ENCODE results near the gene GIMAP1. TPM values are rescaled to one million over a fixed set of nuclear protein-coding genes. Genes with fewer than 3 reads are reported as not detected.

The GIMAP1 gene
- total RNA-seq, 1 experiment from 2014 or later, result not detected

DNA sequence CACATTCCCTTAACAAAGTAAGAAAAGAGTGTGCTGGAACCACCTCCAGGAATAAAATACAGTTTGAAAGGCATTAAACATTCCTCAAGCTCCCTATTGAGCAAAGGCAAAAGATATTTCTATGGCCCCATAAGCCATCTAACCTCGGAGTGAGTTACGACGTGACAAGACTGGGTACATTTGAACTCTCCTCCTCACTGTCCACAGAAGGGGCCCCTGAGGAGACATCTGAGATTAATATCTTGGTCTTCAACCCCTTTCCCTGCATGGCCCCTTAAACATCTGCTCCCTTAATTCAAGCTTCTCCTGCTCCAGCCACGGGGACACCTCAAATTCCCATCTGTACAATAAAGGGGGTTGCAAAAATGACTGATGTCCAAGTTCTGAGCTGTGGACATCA lies 526 bp downstream of the GIMAP1 start:
- Histone ChIP-seq H3K9me2 (replicated peaks; ENCODE audit: insufficient read depth, low read length) (no peaks in the 10 kb centered on the region), H4K20me1 (ENCODE audit: insufficient read depth, low read depth, low read length) (no peaks in the 10 kb centered on the region), H3K9ac (ENCODE audit: low read length) (no peak overlapping the region), H3K27ac (ENCODE audit: low read length) (no peak overlapping the region), H3K27me3 (ENCODE audit: low read length) (no peaks in the 10 kb centered on the region), H3K9me3 (ENCODE audit: low read length) (no peaks in the 10 kb centered on the region), H3K79me2 (ENCODE audit: low read length) (no peaks in the 10 kb centered on the region), H2AFZ (ENCODE audit: low read length) (no peak overlapping the region), H3K36me3 (ENCODE audit: insufficient read depth, low read length) (no peaks in the 10 kb centered on the region), H3K4me1 (ENCODE audit: low read length) (no peaks in the 10 kb centered on the region), H3K4me3 (ENCODE audit: low read length) (no peak overlapping the region), H3K4me2 (ENCODE audit: low read depth, low read length, poor library complexity, severe bottlenecking) (no peak overlapping the region)
- no peak for DNase-seq

DNA sequence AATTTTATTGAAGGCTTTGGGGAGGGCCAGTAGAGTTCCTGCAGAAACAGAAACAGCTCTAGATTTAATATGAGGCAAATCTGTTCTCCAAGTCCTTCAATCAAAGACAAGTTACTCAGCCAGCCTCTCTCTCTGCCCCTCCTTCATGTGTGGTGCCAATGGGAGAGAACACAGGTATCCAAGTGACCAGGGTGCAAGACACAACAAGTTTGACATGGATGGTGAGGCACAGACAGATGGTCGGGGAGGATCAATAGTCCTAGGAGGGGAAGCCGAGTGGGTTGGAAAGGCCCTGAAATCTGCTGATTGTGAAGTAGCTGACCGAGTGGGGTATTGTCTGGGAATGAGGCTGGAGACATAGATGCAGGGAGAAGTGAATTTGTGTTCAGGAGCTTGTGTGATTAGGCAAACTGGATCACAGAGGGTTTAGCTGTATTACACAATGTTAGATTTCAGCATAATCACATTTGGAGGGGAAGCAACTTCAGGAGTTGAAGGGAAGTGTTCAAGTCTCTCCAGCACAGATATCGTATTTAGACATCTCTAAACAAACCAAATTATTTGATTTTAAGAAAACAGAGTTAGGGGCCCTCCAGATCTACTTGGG lies 1.5 kb downstream of the GIMAP1 start:
- Histone ChIP-seq H3K36me3 (ENCODE audit: insufficient read depth, low read length) (no peaks in the 10 kb centered on the region), H3K9me3 (ENCODE audit: low read length) (no peaks in the 10 kb centered on the region), H2AFZ (ENCODE audit: low read length) (no peak overlapping the region), H4K20me1 (ENCODE audit: insufficient read depth, low read depth, low read length) (no peaks in the 10 kb centered on the region), H3K79me2 (ENCODE audit: low read length) (no peaks in the 10 kb centered on the region), H3K4me3 (ENCODE audit: low read length) (no peak overlapping the region), H3K9ac (ENCODE audit: low read length) (no peak overlapping the region), H3K4me1 (ENCODE audit: low read length) (no peaks in the 10 kb centered on the region), H3K27me3 (ENCODE audit: low read length) (no peaks in the 10 kb centered on the region), H3K9me2 (replicated peaks; ENCODE audit: insufficient read depth, low read length) (no peaks in the 10 kb centered on the region), H3K4me2 (ENCODE audit: low read depth, low read length, poor library complexity, severe bottlenecking) (no peak overlapping the region), H3K27ac (ENCODE audit: low read length) (no peak overlapping the region)
- no peak for DNase-seq

GRCh38 chr7:150719436-150719835 lies 3.0 kb downstream of the GIMAP1 start:
- Histone ChIP-seq H3K4me3 (ENCODE audit: low read length) (no peak overlapping the region), H3K79me2 (ENCODE audit: low read length) (no peaks in the 10 kb centered on the region), H3K9me3 (ENCODE audit: low read length) (no peaks in the 10 kb centered on the region), H3K4me1 (ENCODE audit: low read length) (no peaks in the 10 kb centered on the region), H3K36me3 (ENCODE audit: insufficient read depth, low read length) (no peaks in the 10 kb centered on the region), H3K9me2 (replicated peaks; ENCODE audit: insufficient read depth, low read length) (no peaks in the 10 kb centered on the region), H2AFZ (ENCODE audit: low read length) (no peak overlapping the region), H3K27me3 (ENCODE audit: low read length) (no peaks in the 10 kb centered on the region), H3K27ac (ENCODE audit: low read length) (no peak overlapping the region), H4K20me1 (ENCODE audit: insufficient read depth, low read depth, low read length) (no peaks in the 10 kb centered on the region), H3K4me2 (ENCODE audit: low read depth, low read length, poor library complexity, severe bottlenecking) (no peak overlapping the region), H3K9ac (ENCODE audit: low read length) (no peak overlapping the region)
- no peak for DNase-seq

DNA sequence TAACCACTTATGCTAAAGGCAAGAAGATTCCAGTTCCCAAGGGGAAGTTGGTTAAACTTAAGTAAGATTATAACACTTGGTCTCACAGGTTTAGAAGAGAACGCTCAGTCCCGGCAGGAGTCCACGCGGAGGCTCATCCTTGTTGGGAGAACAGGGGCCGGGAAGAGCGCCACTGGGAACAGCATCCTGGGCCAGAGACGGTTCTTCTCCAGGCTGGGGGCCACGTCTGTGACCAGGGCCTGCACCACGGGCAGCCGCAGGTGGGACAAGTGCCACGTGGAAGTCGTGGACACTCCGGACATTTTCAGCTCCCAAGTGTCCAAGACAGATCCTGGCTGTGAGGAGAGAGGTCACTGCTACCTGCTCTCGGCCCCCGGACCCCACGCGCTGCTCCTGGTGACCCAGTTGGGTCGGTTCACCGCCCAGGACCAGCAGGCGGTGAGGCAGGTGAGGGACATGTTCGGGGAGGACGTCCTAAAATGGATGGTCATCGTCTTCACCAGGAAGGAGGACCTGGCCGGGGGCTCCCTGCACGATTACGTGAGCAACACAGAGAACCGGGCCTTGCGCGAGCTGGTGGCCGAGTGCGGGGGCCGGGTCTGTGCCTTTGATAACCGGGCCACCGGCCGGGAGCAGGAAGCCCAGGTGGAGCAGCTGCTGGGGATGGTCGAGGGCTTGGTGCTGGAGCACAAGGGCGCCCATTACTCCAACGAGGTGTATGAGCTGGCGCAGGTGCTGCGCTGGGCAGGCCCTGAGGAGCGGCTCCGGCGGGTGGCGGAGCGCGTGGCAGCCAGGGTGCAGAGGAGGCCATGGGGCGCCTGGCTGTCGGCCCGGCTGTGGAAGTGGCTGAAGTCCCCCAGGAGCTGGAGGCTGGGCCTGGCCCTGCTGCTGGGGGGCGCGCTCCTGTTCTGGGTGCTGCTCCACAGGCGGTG lies 3.8 kb downstream of the GIMAP1 start:
- no peaks in the 10 kb centered on the region for H3K79me2 ChIP-seq (ENCODE audit: low read length)
- no peaks in the 10 kb centered on the region for H4K20me1 ChIP-seq (ENCODE audit: insufficient read depth, low read depth, low read length)
- no peaks in the 10 kb centered on the region for H3K27me3 ChIP-seq (ENCODE audit: low read length)
- no peak overlapping the region for H3K27ac ChIP-seq (ENCODE audit: low read length)
- no peaks in the 10 kb centered on the region for H3K36me3 ChIP-seq (ENCODE audit: insufficient read depth, low read length)
- no peak overlapping the region for H3K4me3 ChIP-seq (ENCODE audit: low read length)
- no peaks in the 10 kb centered on the region for H3K9me3 ChIP-seq (ENCODE audit: low read length)
- H3K4me1 ChIP-seq (ENCODE audit: low read length), result no peaks in the 10 kb centered on the region
- no peaks in the 10 kb centered on the region for H3K9me2 ChIP-seq (replicated peaks; ENCODE audit: insufficient read depth, low read length)
- no peak overlapping the region for H3K9ac ChIP-seq (ENCODE audit: low read length)
- no peak overlapping the region for H2AFZ ChIP-seq (ENCODE audit: low read length)
- H3K4me2 ChIP-seq (ENCODE audit: low read depth, low read length, poor library complexity, severe bottlenecking), result no peak overlapping the region
- DNase-seq, result no peak

DNA sequence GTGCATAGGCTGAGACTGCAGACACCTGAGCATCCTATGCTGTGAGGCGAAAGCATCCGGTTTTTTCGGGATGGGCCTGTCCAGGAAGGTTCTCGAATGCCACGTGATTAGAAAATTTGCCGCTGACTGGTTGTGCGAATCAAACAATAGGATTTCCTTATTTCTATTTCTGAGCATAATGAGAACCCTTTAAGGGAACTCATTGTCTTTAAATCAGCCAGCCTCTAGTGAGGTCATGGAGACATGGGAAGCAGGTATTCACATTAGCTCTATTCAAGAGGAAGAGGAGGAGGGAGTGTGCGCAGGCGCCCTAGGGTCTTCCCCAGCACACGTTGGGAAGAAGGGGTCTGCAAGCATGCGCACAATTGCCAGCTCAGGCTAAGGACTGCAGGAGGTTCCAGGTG lies 5.6 kb downstream of the GIMAP1 start:
- Histone ChIP-seq H3K27ac (ENCODE audit: low read length) (no peak overlapping the region), H3K9me3 (ENCODE audit: low read length) (no peaks in the 10 kb centered on the region), H3K9ac (ENCODE audit: low read length) (no peak overlapping the region), H3K36me3 (ENCODE audit: insufficient read depth, low read length) (no peaks in the 10 kb centered on the region), H3K9me2 (replicated peaks; ENCODE audit: insufficient read depth, low read length) (no peaks in the 10 kb centered on the region), H4K20me1 (ENCODE audit: insufficient read depth, low read depth, low read length) (no peaks in the 10 kb centered on the region), H2AFZ (ENCODE audit: low read length) (no peak overlapping the region), H3K27me3 (ENCODE audit: low read length) (no peaks in the 10 kb centered on the region), H3K4me3 (ENCODE audit: low read length) (no peak overlapping the region), H3K79me2 (ENCODE audit: low read length) (no peaks in the 10 kb centered on the region), H3K4me2 (ENCODE audit: low read depth, low read length, poor library complexity, severe bottlenecking) (no peak overlapping the region), H3K4me1 (ENCODE audit: low read length) (no peaks in the 10 kb centered on the region)
- DNase-seq, result no peak

DNA sequence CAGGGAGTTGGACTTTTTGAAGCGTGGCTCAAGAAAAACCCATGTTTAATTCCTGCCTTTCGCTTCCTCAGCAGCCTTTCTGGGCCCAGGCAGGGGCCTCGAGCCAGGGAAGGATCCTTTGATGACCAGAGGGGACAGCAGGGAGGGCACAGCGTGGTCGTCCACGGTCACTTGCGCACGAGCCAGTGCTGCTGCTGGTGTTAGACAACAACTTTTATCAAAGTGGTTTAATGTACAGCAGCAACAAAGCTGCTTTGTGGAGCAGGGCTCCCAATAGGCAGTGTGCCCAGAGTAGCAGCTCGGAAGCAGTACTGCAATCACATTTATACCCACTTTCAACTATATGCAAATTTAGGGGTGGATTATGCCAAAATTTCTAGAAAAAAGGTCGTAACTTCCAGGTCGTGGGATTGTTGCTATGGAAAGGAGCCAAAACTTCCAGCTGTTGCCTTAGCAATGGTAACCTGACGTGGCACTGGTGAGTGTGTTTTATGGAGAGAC lies 6.1 kb downstream of the GIMAP1 start:
- Histone ChIP-seq H3K27ac (ENCODE audit: low read length) (no peak overlapping the region), H3K36me3 (ENCODE audit: insufficient read depth, low read length) (no peaks in the 10 kb centered on the region), H3K9me3 (ENCODE audit: low read length) (no peaks in the 10 kb centered on the region), H4K20me1 (ENCODE audit: insufficient read depth, low read depth, low read length) (no peaks in the 10 kb centered on the region), H2AFZ (ENCODE audit: low read length) (no peak overlapping the region), H3K79me2 (ENCODE audit: low read length) (no peaks in the 10 kb centered on the region), H3K4me3 (ENCODE audit: low read length) (no peak overlapping the region), H3K9ac (ENCODE audit: low read length) (no peak overlapping the region), H3K9me2 (replicated peaks; ENCODE audit: insufficient read depth, low read length) (no peaks in the 10 kb centered on the region), H3K27me3 (ENCODE audit: low read length) (no peaks in the 10 kb centered on the region), H3K4me1 (ENCODE audit: low read length) (no peaks in the 10 kb centered on the region), H3K4me2 (ENCODE audit: low read depth, low read length, poor library complexity, severe bottlenecking) (no peak overlapping the region)
- no peak for DNase-seq

GRCh38 chr7:150723467-150723866 lies 7.1 kb downstream of the GIMAP1 start:
- Histone ChIP-seq H3K27ac (ENCODE audit: low read length) (no peak overlapping the region), H3K27me3 (ENCODE audit: low read length) (no peaks in the 10 kb centered on the region), H3K79me2 (ENCODE audit: low read length) (no peaks in the 10 kb centered on the region), H3K9me3 (ENCODE audit: low read length) (no peaks in the 10 kb centered on the region), H3K4me3 (ENCODE audit: low read length) (no peak overlapping the region), H3K4me2 (ENCODE audit: low read depth, low read length, poor library complexity, severe bottlenecking) (no peak overlapping the region), H3K36me3 (ENCODE audit: insufficient read depth, low read length) (no peaks in the 10 kb centered on the region), H3K9ac (ENCODE audit: low read length) (no peak overlapping the region), H4K20me1 (ENCODE audit: insufficient read depth, low read depth, low read length) (no peaks in the 10 kb centered on the region), H3K9me2 (replicated peaks; ENCODE audit: insufficient read depth, low read length) (no peaks in the 10 kb centered on the region), H3K4me1 (ENCODE audit: low read length) (no peaks in the 10 kb centered on the region), H2AFZ (ENCODE audit: low read length) (no peak overlapping the region)
- no peak for DNase-seq

DNA sequence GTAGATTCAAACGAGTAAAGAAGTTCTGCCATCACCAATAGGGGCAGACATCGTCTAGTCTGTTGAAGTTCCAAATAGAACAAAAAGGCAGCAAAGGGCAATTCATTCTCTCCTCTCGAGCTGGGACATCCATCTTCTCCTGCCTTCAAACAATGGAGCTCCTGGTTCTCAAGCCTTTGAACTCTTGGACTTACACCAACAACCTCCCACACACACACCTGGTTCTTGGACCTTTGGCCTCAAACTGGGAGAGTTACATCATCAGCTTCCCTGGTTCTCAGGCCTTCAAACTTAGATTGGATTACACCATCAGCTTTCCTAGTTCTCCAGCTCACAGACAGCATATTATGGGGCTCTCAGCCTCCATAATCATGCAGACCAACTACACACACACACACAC lies 11.0 kb downstream of the GIMAP1 start:
- no peaks in the 10 kb centered on the region for H3K79me2 ChIP-seq (ENCODE audit: low read length)
- H3K27ac ChIP-seq (ENCODE audit: low read length), result no peak overlapping the region
- H2AFZ ChIP-seq (ENCODE audit: low read length), result no peak overlapping the region

More for the DNA sequence above, 11.0 kb downstream of the GIMAP1 start:
- no peak for DNase-seq
- H3K4me1 ChIP-seq (ENCODE audit: low read length), result no peaks in the 10 kb centered on the region
- no peaks in the 10 kb centered on the region for H4K20me1 ChIP-seq (ENCODE audit: insufficient read depth, low read depth, low read length)
- no peak overlapping the region for H3K9ac ChIP-seq (ENCODE audit: low read length)
- no peak overlapping the region for H3K4me3 ChIP-seq (ENCODE audit: low read length)
- no peaks in the 10 kb centered on the region for H3K36me3 ChIP-seq (ENCODE audit: insufficient read depth, low read length)
- no peak overlapping the region for H3K4me2 ChIP-seq (ENCODE audit: low read depth, low read length, poor library complexity, severe bottlenecking)
- no peaks in the 10 kb centered on the region for H3K9me3 ChIP-seq (ENCODE audit: low read length)
- H3K9me2 ChIP-seq (replicated peaks; ENCODE audit: insufficient read depth, low read length), result no peaks in the 10 kb centered on the region
- no peaks in the 10 kb centered on the region for H3K27me3 ChIP-seq (ENCODE audit: low read length)

All from Karpas-422 (cell line).